ENCODE data around the gene CDRT4. TPM values are rescaled to one million over a fixed set of nuclear protein-coding genes. Genes with fewer than 3 reads are reported as not detected.

The CDRT4 gene
- total RNA-seq, 1 experiment from 2014 or later: 6.2 TPM

DNA sequence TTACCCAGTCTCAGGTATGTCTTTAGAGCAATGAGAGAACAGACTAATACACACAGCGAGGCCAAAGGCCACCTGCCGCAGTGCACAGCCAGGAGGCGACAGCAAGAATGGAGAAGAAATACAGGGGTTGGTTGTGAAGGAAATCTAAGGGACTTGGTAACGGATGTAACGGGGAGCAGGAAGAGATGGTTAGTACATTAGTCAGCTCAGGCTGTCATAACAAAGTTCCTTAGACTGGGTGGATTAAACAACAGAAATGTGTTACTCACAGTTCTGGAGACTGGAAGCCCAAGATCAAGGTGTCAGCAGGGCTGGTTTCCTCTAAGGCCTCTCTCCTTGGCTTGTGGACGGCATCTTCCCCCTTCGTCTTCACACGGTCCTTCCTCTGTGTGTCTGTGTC lies 48.7 kb upstream of the CDRT4 start:
- H3K36me3 ChIP-seq (ENCODE audit: control insufficient read depth in 1 of 2, insufficient read depth in 2 of 2, low read length in 2 of 2): no peaks in the 10 kb centered on the region
- no peaks in the 10 kb centered on the region for H3K9me2 ChIP-seq (ENCODE audit: insufficient read depth)
- CTCF ChIA-PET: interaction anchor here (1.5 kb wide), 1 partner anchor 13 kb away, joined by 3 read pairs; no protein-coding TSS in a partner anchor
- H2AFZ ChIP-seq (ENCODE audit: low read depth, low read length, poor library complexity, severe bottlenecking): no peak overlapping the region
- H3K79me2 ChIP-seq (ENCODE audit: insufficient read depth, low read length): no peaks in the 10 kb centered on the region
- H3K4me2 ChIP-seq (ENCODE audit: low read length): no peak overlapping the region
- POLR2A ChIA-PET: no interaction called here
- RAD21 ChIA-PET (ENCODE audit: low non-redundant PET in 1 of 2, low total read pairs in 2 of 2, uncharacterized antibody in 2 of 2, unreplicated experiment in 2 of 2): no interaction called here
- DNase-seq (ENCODE audit: low read depth, low spot score): no peak
- no peak; the same call in 1 of the 2 replicates for ATAC-seq
- peaks cover 0 to 4% of the 10 kb centered on the region in 2 experiments; a peak in 1 of 4 replicates for H3K4me1 ChIP-seq (ENCODE audit: control insufficient read depth in 1 of 2, insufficient read depth in 2 of 2, low read length in 2 of 2)
- no peaks in the 10 kb centered on the region for H3K9me3 ChIP-seq (ENCODE audit: control insufficient read depth in 1 of 2, insufficient read depth in 1 of 2, low read depth in 1 of 2, low read length in 2 of 2)
- no peaks in the 10 kb centered on the region for H4K20me1 ChIP-seq (ENCODE audit: insufficient read depth)
- H3K27me3 ChIP-seq (ENCODE audit: insufficient read depth, low read length): no peaks in the 10 kb centered on the region
- H3K4me3 ChIP-seq (replicated peaks in 1 of 2; ENCODE audit: low read depth in 1 of 2, low read length in 2 of 2): no peak overlapping the region
- BruUV-seq (replicated peaks): no TSS peak
- no peak overlapping the region for H3K27ac ChIP-seq (ENCODE audit: low read depth, low read length)
- H3K9ac ChIP-seq (ENCODE audit: low read length): no peak overlapping the region
- TF ChIP-seq, protein P1, sequence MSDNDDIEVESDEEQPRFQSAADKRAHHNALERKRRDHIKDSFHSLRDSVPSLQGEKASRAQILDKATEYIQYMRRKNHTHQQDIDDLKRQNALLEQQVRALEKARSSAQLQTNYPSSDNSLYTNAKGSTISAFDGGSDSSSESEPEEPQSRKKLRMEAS (IDR thresholded peaks at IDR 0.05): no peak
- TF ChIP-seq EGR1 (IDR thresholded peaks at IDR 0.05; ENCODE audit: low read depth) (no peak), ZBTB33 (IDR thresholded peaks at IDR 0.05; ENCODE audit: extremely low read depth, insufficient replicate concordance, low read length) (no peak), POLR2A (IDR thresholded peaks at IDR 0.05; ENCODE audit: borderline replicate concordance, extremely low read depth, insufficient read depth, insufficient read length) (no peak)
- intact Hi-C loops (cut with micrococcal nuclease): no loop called here

GRCh38 chr17:15514469-15514868 lies 47.0 kb upstream of the CDRT4 start:
- Histone ChIP-seq H3K36me3 (ENCODE audit: control insufficient read depth in 1 of 2, insufficient read depth in 2 of 2, low read length in 2 of 2) (no peaks in the 10 kb centered on the region), H3K27ac (ENCODE audit: low read depth, low read length) (no peak overlapping the region), H3K4me2 (ENCODE audit: low read length) (no peak overlapping the region), H3K9me3 (ENCODE audit: control insufficient read depth in 1 of 2, insufficient read depth in 1 of 2, low read depth in 1 of 2, low read length in 2 of 2) (no peaks in the 10 kb centered on the region), H4K20me1 (ENCODE audit: insufficient read depth) (no peaks in the 10 kb centered on the region), H3K27me3 (ENCODE audit: insufficient read depth, low read length) (no peaks in the 10 kb centered on the region), H3K4me1 (ENCODE audit: control insufficient read depth in 1 of 2, insufficient read depth in 2 of 2, low read length in 2 of 2) (peaks cover 0 to 17% of the 10 kb centered on the region in 2 experiments; a peak in 2 of 4 replicates), H2AFZ (ENCODE audit: low read depth, low read length, poor library complexity, severe bottlenecking) (no peak overlapping the region), H3K4me3 (replicated peaks in 1 of 2; ENCODE audit: low read depth in 1 of 2, low read length in 2 of 2) (no peak overlapping the region), H3K79me2 (ENCODE audit: insufficient read depth, low read length) (no peaks in the 10 kb centered on the region), H3K9ac (ENCODE audit: low read length) (no peak overlapping the region), H3K9me2 (ENCODE audit: insufficient read depth) (no peaks in the 10 kb centered on the region)
- CTCF ChIA-PET: interaction anchor here (1.5 kb wide), 1 partner anchor 11 kb away, joined by 6 read pairs; no protein-coding TSS in a partner anchor
- POLR2A ChIA-PET: no interaction called here
- DNase-seq (ENCODE audit: low read depth, low spot score) (no peak), ATAC-seq (no peak)
- BruUV-seq (replicated peaks): no TSS peak
- RAD21 ChIA-PET (ENCODE audit: low non-redundant PET in 1 of 2, low total read pairs in 2 of 2, uncharacterized antibody in 2 of 2, unreplicated experiment in 2 of 2): no interaction called here
- TF ChIP-seq YY1 (IDR thresholded peaks at IDR 0.05; ENCODE audit: extremely low read depth, insufficient replicate concordance, low read depth, low read length) (no peak), CEBPB (IDR thresholded peaks at IDR 0.05; ENCODE audit: low read depth) (no peak), ZNF274 (IDR thresholded peaks at IDR 0.05; ENCODE audit: low read depth, low read length) (no peak), CBX3 (IDR thresholded peaks at IDR 0.05; ENCODE audit: low read depth) (no peak), EGR1 (IDR thresholded peaks at IDR 0.05; ENCODE audit: low read depth) (no peak), SIN3A (IDR thresholded peaks at IDR 0.05; ENCODE audit: low read depth) (no peak), ZFX (IDR thresholded peaks at IDR 0.05) (no peak)
- intact Hi-C loops (cut with micrococcal nuclease): no loop called here

All from HCT116 (cell line).